HEK293 (cell line): ENCODE measurements around the gene IVD.

Source experiments
- CTCF ChIA-PET: fragments of 350-600 bp; formaldehyde crosslinking; extraction: SDS; loops from one replicate; lab custom pipeline; 2021; ENCODE audit warnings: antibody characterized with exemption; lab: Yijun Ruan, JAX
- POLR2A ChIA-PET: fragments of 300-600 bp; formaldehyde crosslinking; extraction: SDS; loops from one replicate; lab custom pipeline; 2020; ENCODE audit warnings: antibody characterized with exemption, inconsistent platforms; lab: Yijun Ruan, JAX
- H3K27ac ChIP-seq: fragments of 200-500 bp; sonication (Bioruptor generic); 2 replicates; pipeline ENCODE4 v1.5.1; 2014; ENCODE audit warnings: low read depth, low read length, control low read depth, inconsistent platforms; ENCODE audit errors: extremely low read depth
- H3K36me3 ChIP-seq, 2 experiments: fragments of 200-500 bp in 1 of 2; sonication (Bioruptor generic) in 1 of 2; 1 replicate in 1 of 2; 2 replicates in 1 of 2; pipeline ENCODE4 v1.5.1; 2014 to 2017; ENCODE audit warnings: inconsistent platforms in 2 of 2, low read length in 2 of 2; ENCODE audit not compliant: control insufficient read depth in 2 of 2, insufficient read depth in 1 of 2
- H3K4me1 ChIP-seq: fragments of 200-500 bp; sonication (Bioruptor generic); 2 replicates; pipeline ENCODE4 v1.5.1; 2014; ENCODE audit warnings: mild to moderate bottlenecking, low read length, inconsistent platforms; ENCODE audit not compliant: control insufficient read depth, insufficient read depth
- H3K4me3 ChIP-seq: 2 replicates; pipeline ENCODE4 v1.5.1; 2011; ENCODE audit warnings: low read depth, mild to moderate bottlenecking, control low read depth, low read length, moderate library complexity
- H3K9me3 ChIP-seq: fragments of 200-500 bp; sonication (Bioruptor generic); 2 replicates; pipeline ENCODE4 v1.5.1; 2014; ENCODE audit warnings: low read depth, low read length, inconsistent platforms; ENCODE audit not compliant: control insufficient read depth, insufficient read depth
- BCL11B ChIP-seq: fragments of 450-650 bp; formaldehyde crosslinking; IDR thresholded peaks from 2 replicates; pipeline ENCODE4 v1.5.1; 2016; ENCODE audit warnings: low read depth, missing biosample characterization, missing genetic modification characterization
- CTCF ChIP-seq: fragments of 450-650 bp; formaldehyde crosslinking; IDR thresholded peaks from 2 replicates; pipeline ENCODE4 v1.5.1; 2016; ENCODE audit warnings: missing biosample characterization, missing genetic modification characterization
- GLI4 ChIP-seq: fragments of 450-650 bp; formaldehyde crosslinking; IDR thresholded peaks from 2 replicates; pipeline ENCODE4 v1.5.1; 2016; ENCODE audit warnings: missing biosample characterization, missing genetic modification characterization
- HOXD13 ChIP-seq: sonication (generic); formaldehyde crosslinking; IDR thresholded peaks from 2 replicates; pipeline ENCODE4 v1.8.0; 2022; ENCODE audit warnings: missing genetic modification reagents, borderline replicate concordance
- OSR2 ChIP-seq: fragments of 450-650 bp; formaldehyde crosslinking; IDR thresholded peaks from 2 replicates; pipeline ENCODE4 v1.5.1; 2016; ENCODE audit warnings: missing biosample characterization, missing genetic modification characterization
- YY1 ChIP-seq: fragments of 450-650 bp; formaldehyde crosslinking; IDR thresholded peaks from 2 replicates; pipeline ENCODE4 v1.5.1; 2018; ENCODE audit warnings: missing biosample characterization, missing genetic modification characterization
- ZBTB21 ChIP-seq: fragments of 450-650 bp; formaldehyde crosslinking; IDR thresholded peaks from 2 replicates; pipeline ENCODE4 v1.5.1; 2017; ENCODE audit warnings: missing biosample characterization, missing genetic modification characterization
- ZBTB8A ChIP-seq: fragments of 450-650 bp; formaldehyde crosslinking; IDR thresholded peaks from 2 replicates; pipeline ENCODE4 v1.5.1; 2016; ENCODE audit warnings: missing biosample characterization, missing genetic modification characterization
- ZNF10 ChIP-seq: fragments of 450-650 bp; formaldehyde crosslinking; IDR thresholded peaks from 2 replicates; pipeline ENCODE4 v1.5.1; 2017; ENCODE audit warnings: missing biosample characterization, missing genetic modification characterization
- ZNF112 ChIP-seq: fragments of 450-650 bp; formaldehyde crosslinking; IDR thresholded peaks from 2 replicates; pipeline ENCODE4 v1.5.0; 2017; ENCODE audit warnings: missing biosample characterization, missing genetic modification characterization
- ZNF114 ChIP-seq: fragments of 450-650 bp; formaldehyde crosslinking; IDR thresholded peaks from 2 replicates; pipeline ENCODE4 v1.5.0; 2017; ENCODE audit warnings: missing biosample characterization, missing genetic modification characterization
- ZNF133 ChIP-seq: fragments of 450-650 bp; formaldehyde crosslinking; IDR thresholded peaks from 2 replicates; pipeline ENCODE4 v1.5.1; 2016; ENCODE audit warnings: missing biosample characterization, missing genetic modification characterization
- ZNF140 ChIP-seq: fragments of 450-650 bp; formaldehyde crosslinking; IDR thresholded peaks from 2 replicates; pipeline ENCODE4 v1.5.1; 2016; ENCODE audit warnings: missing biosample characterization, missing genetic modification characterization
- ZNF214 ChIP-seq: fragments of 450-650 bp; formaldehyde crosslinking; IDR thresholded peaks from 2 replicates; pipeline ENCODE4 v1.5.1; 2017; ENCODE audit warnings: missing biosample characterization, mild to moderate bottlenecking, missing genetic modification characterization, borderline replicate concordance
- ZNF24 ChIP-seq: fragments of 450-650 bp; formaldehyde crosslinking; IDR thresholded peaks from 2 replicates; pipeline ENCODE4 v1.5.1; 2016; ENCODE audit warnings: missing biosample characterization, missing genetic modification characterization
- ZNF302 ChIP-seq: fragments of 450-650 bp; formaldehyde crosslinking; IDR thresholded peaks from 2 replicates; pipeline ENCODE4 v1.5.1; 2016; ENCODE audit warnings: missing biosample characterization, missing genetic modification characterization, low read depth
- ZNF311 ChIP-seq: fragments of 450-650 bp; formaldehyde crosslinking; IDR thresholded peaks from 2 replicates; pipeline ENCODE4 v1.5.1; 2017; ENCODE audit warnings: missing biosample characterization, missing genetic modification characterization, borderline replicate concordance
- ZNF366 ChIP-seq: fragments of 450-650 bp; formaldehyde crosslinking; conservative IDR thresholded peaks from 2 replicates; pipeline ENCODE4 v1.5.1; 2016; ENCODE audit warnings: missing biosample characterization, missing genetic modification characterization
- ZNF473 ChIP-seq: fragments of 450-650 bp; formaldehyde crosslinking; IDR thresholded peaks from 2 replicates; pipeline ENCODE4 v1.5.1; 2017; ENCODE audit warnings: missing biosample characterization, missing genetic modification characterization
- ZNF549 ChIP-seq: fragments of 450-650 bp; IDR thresholded peaks from 2 replicates; pipeline ENCODE4 v1.5.1; 2018; ENCODE audit warnings: missing biosample characterization, missing genetic modification characterization, mild to moderate bottlenecking, inconsistent platforms, moderate library complexity
- ZNF561 ChIP-seq: fragments of 450-650 bp; IDR thresholded peaks from 2 replicates; pipeline ENCODE4 v1.5.1; 2018; ENCODE audit warnings: missing biosample characterization, missing genetic modification characterization, borderline replicate concordance
- ZNF600 ChIP-seq: fragments of 450-650 bp; formaldehyde crosslinking; IDR thresholded peaks from 2 replicates; pipeline ENCODE4 v1.5.1; 2016; ENCODE audit warnings: missing biosample characterization, missing genetic modification characterization
- ZNF610 ChIP-seq: fragments of 450-650 bp; formaldehyde crosslinking; IDR thresholded peaks from 2 replicates; pipeline ENCODE4 v1.5.1; 2016; ENCODE audit warnings: missing biosample characterization, missing genetic modification characterization, borderline replicate concordance
- ZNF621 ChIP-seq: fragments of 450-650 bp; formaldehyde crosslinking; IDR thresholded peaks from 2 replicates; pipeline ENCODE4 v1.5.1; 2017; ENCODE audit warnings: missing biosample characterization, missing genetic modification characterization
- ZNF791 ChIP-seq: fragments of 450-650 bp; formaldehyde crosslinking; IDR thresholded peaks from 2 replicates; pipeline ENCODE4 v1.5.1; 2016; ENCODE audit warnings: missing biosample characterization, missing genetic modification characterization
- ZNF837 ChIP-seq: fragments of 450-650 bp; formaldehyde crosslinking; IDR thresholded peaks from 2 replicates; pipeline ENCODE4 v1.5.1; 2016; ENCODE audit warnings: missing biosample characterization, missing genetic modification characterization
- ZSCAN16 ChIP-seq: fragments of 450-650 bp; formaldehyde crosslinking; IDR thresholded peaks from 2 replicates; pipeline ENCODE4 v1.5.1; 2016; ENCODE audit warnings: missing biosample characterization, missing genetic modification characterization
- TF ChIP-seq, protein P1 (sequence below): fragments of 450-650 bp; formaldehyde crosslinking; IDR thresholded peaks from 2 replicates; pipeline ENCODE4 v1.5.1; 2016; ENCODE audit warnings: missing biosample characterization, missing genetic modification characterization
- TF ChIP-seq, protein P2 (sequence below): fragments of 450-650 bp; formaldehyde crosslinking; IDR thresholded peaks from 2 replicates; pipeline ENCODE4; 2016; ENCODE audit warnings: missing biosample characterization, missing genetic modification characterization
- TF ChIP-seq, protein P3 (sequence below): fragments of 450-650 bp; formaldehyde crosslinking; IDR thresholded peaks from 2 replicates; pipeline ENCODE4 v1.5.1; 2017; ENCODE audit warnings: missing biosample characterization, missing genetic modification characterization

IVD gene

GRCh38 chr15:40463886-40464545 lies 58.4 kb downstream of the IVD start:
- CTCF ChIA-PET, result interaction anchor here (1.7 kb wide), 1 partner anchor 119 kb away, joined by 4 read pairs; no protein-coding TSS in a partner anchor
- no peak overlapping the region for H3K4me3 ChIP-seq
- H3K4me1 ChIP-seq, result no peaks in the 10 kb centered on the region
- H3K27ac ChIP-seq, result no peak overlapping the region
- POLR2A ChIA-PET, result interaction anchor here (0.6 kb wide), 1 partner anchor 126 kb away, joined by 5 read pairs; no protein-coding TSS in a partner anchor
- no peaks in the 10 kb centered on the region for H3K9me3 ChIP-seq
- TF ChIP-seq ZSCAN16 (tag by site-specific recombination) (no peak), ZBTB21 (no peak), YY1 (tag by site-specific recombination) (no peak), ZNF561 (tag by site-specific recombination) (no peak), ZNF837 (tag by site-specific recombination) (no peak), ZNF140 (tag by site-specific recombination) (no peak), ZNF112 (tag by site-specific recombination) (no peak), ZNF10 (no peak), ZNF302 (tag by site-specific recombination) (no peak), ZNF549 (tag by site-specific recombination) (no peak), ZNF473 (no peak), ZNF791 (tag by site-specific recombination) (no peak)
- TF ChIP-seq, protein P1, sequence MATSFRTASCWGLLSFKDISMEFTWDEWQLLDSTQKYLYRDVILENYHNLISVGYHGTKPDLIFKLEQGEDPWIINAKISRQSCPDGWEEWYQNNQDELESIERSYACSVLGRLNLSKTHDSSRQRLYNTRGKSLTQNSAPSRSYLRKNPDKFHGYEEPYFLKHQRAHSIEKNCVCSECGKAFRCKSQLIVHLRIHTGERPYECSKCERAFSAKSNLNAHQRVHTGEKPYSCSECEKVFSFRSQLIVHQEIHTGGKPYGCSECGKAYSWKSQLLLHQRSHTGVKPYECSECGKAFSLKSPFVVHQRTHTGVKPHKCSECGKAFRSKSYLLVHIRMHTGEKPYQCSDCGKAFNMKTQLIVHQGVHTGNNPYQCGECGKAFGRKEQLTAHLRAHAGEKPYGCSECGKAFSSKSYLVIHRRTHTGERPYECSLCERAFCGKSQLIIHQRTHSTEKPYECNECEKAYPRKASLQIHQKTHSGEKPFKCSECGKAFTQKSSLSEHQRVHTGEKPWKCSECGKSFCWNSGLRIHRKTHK (tag by site-specific recombination), result no peak
- H3K36me3 ChIP-seq, result peaks cover 0 to 69% of the 10 kb centered on the region in 2 experiments; a peak in 2 of 3 replicates

DNA sequence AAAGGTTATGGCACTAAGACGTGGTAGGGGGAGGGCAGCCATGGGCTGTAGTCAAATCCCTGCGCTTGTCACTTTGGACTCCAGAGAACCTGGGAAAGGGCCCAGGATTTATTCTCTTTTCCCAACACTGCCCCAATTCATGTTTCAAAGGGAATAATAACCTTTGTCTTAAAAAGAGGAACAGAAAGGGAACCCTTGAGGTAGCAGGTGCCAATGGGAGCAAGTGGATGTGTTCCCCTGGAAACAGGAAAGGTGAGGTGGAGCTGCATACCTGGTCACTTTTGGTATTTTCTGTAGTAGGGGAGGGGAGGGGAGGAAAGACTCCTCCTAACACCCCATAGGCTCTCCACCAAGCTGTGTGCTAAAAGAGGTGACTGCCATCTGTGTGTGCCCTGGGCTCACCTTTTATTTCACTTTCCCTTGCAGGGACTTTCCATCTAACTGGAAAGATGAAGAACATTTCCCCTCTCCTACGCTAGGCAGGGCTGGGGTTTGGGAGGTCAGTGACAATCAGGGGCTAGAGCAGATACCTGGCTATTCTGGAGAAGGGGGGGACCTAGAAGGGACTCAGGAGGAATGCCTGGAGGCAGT lies 59.1 kb downstream of the IVD start:
- Histone ChIP-seq H3K4me1 (no peaks in the 10 kb centered on the region), H3K9me3 (no peaks in the 10 kb centered on the region), H3K36me3 (peaks cover 0 to 64% of the 10 kb centered on the region in 2 experiments; a peak in 2 of 3 replicates)

DNA sequence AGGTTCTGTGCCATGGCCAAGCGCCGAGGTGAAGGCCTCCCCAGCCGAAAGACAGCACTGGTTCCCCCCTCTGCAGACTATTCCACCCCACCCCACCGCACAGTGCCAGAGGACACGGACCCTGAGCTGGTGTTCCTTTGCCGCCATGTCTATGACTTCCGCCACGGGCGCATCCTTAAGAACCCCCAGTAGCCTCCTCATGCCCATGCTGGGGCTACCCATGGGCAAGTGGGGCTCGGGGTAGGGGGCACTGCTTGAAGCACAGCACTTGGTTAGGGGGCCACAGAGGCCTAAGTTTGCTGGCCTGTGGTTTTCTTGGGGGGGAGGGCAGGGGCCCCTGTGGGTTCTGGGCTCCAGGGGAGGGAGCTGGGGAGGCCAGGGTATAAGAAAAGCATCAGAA lies 60.3 kb downstream of the IVD start:
- ChIA-PET CTCF (no interaction called here), POLR2A (no interaction called here)
- no peaks in the 10 kb centered on the region for H3K4me1 ChIP-seq
- no peak overlapping the region for H3K4me3 ChIP-seq
- H3K27ac ChIP-seq, result no peak overlapping the region
- no peaks in the 10 kb centered on the region for H3K9me3 ChIP-seq
- peaks cover 0 to 52% of the 10 kb centered on the region in 2 experiments; a peak in 2 of 3 replicates for H3K36me3 ChIP-seq
- TF ChIP-seq ZBTB8A (tag by site-specific recombination), result no peak
- no peak for TF ChIP-seq ZNF24 (tag by site-specific recombination)
- TF ChIP-seq, protein P2, sequence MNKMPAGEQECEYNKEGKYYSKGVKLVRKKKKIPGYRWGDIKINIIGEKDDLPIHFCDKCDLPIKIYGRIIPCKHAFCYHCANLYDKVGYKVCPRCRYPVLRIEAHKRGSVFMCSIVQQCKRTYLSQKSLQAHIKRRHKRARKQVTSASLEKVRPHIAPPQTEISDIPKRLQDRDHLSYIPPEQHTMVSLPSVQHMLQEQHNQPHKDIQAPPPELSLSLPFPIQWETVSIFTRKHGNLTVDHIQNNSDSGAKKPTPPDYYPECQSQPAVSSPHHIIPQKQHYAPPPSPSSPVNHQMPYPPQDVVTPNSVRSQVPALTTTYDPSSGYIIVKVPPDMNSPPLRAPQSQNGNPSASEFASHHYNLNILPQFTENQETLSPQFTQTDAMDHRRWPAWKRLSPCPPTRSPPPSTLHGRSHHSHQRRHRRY (tag by site-specific recombination), result no peak
- no peak for TF ChIP-seq ZNF610
- no peak for TF ChIP-seq ZNF133 (tag by site-specific recombination)
- no peak for TF ChIP-seq ZNF621 (tag by site-specific recombination)
- no peak for TF ChIP-seq GLI4 (tag by site-specific recombination)
- TF ChIP-seq CTCF (tag by site-specific recombination), result no peak
- no peak for TF ChIP-seq OSR2 (tag by site-specific recombination)
- TF ChIP-seq ZNF214 (tag by site-specific recombination), result no peak
- TF ChIP-seq ZNF114 (tag by site-specific recombination), result no peak

More for the DNA sequence above, 59.1 kb downstream of the IVD start:
- TF ChIP-seq ZNF366 (tag by site-specific recombination) (no peak), HOXD13 (CRISPR knock-in tag) (no peak), YY1 (tag by site-specific recombination) (no peak), BCL11B (tag by site-specific recombination) (no peak), ZNF600 (tag by site-specific recombination) (no peak), ZNF311 (no peak)
- TF ChIP-seq, protein P3, sequence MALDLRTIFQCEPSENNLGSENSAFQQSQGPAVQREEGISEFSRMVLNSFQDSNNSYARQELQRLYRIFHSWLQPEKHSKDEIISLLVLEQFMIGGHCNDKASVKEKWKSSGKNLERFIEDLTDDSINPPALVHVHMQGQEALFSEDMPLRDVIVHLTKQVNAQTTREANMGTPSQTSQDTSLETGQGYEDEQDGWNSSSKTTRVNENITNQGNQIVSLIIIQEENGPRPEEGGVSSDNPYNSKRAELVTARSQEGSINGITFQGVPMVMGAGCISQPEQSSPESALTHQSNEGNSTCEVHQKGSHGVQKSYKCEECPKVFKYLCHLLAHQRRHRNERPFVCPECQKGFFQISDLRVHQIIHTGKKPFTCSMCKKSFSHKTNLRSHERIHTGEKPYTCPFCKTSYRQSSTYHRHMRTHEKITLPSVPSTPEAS (tag by site-specific recombination), result no peak
- POLR2A ChIA-PET, result interaction anchor here (0.6 kb wide), 1 partner anchor 125 kb away, joined by 5 read pairs; no protein-coding TSS in a partner anchor
- Histone ChIP-seq H3K27ac (no peak overlapping the region), H3K4me3 (no peak overlapping the region)
- CTCF ChIA-PET, result interaction anchor here (0.7 to 1.7 kb wide), 2 partner anchors 120 to 1495 kb away, joined by 3 to 4 read pairs; no protein-coding TSS in a partner anchor
